Skeletal muscle tissue (tissue), 4 donors: ENCODE data around the gene STK10. TPM values are rescaled to one million over a fixed set of nuclear protein-coding genes. Genes with fewer than 3 reads are reported as not detected.

Experiments
- H3K27ac ChIP-seq: one replicate; pipeline ENCODE4 v1.7.0; 2013; ENCODE audit warnings: mild to moderate bottlenecking, low read depth, low read length, inconsistent platforms
- H3K27me3 ChIP-seq, 3 donors: one replicate each; pipeline ENCODE4 v1.7.0; 2013; ENCODE audit warnings: low read length in 3 of 3; ENCODE audit not compliant: control insufficient read depth in 3 of 3, insufficient read depth in 3 of 3
- H3K36me3 ChIP-seq, 3 donors: one replicate each; pipeline ENCODE4 v1.7.0; 2013; ENCODE audit warnings: low read length in 3 of 3; ENCODE audit not compliant: control insufficient read depth in 3 of 3, insufficient read depth in 3 of 3
- H3K4me1 ChIP-seq, 3 donors: one replicate each; pipeline ENCODE4 v1.7.0; 2013; ENCODE audit warnings: low read length in 3 of 3, mild to moderate bottlenecking in 3 of 3; ENCODE audit not compliant: control insufficient read depth in 3 of 3, insufficient read depth in 3 of 3
- H3K4me3 ChIP-seq, 3 donors: one replicate each; pipeline ENCODE4 v1.7.0; 2013; ENCODE audit warnings: low read length in 3 of 3
- H3K9ac ChIP-seq, 3 donors: one replicate each; pipeline ENCODE4 v1.7.0; 2013; ENCODE audit warnings: low read length in 3 of 3, mild to moderate bottlenecking in 3 of 3, moderate library complexity in 2 of 3, low read depth in 1 of 3
- H3K9me3 ChIP-seq, 3 donors: one replicate each; pipeline ENCODE4 v1.7.0; 2013; ENCODE audit warnings: low read length in 3 of 3; ENCODE audit not compliant: control insufficient read depth in 3 of 3
- total RNA-seq: library from RNA; depleted of rRNA; stranded (reverse); fragments of >200 nt; gene quantifications from one replicate; pipeline ENCODE4 v1.2.3, GENCODE V29; 2014
- donor health status: Osteomylitis.

STK10 gene
- total RNA-seq, 1 donor from 2014 or later: 12.0 TPM

DNA sequence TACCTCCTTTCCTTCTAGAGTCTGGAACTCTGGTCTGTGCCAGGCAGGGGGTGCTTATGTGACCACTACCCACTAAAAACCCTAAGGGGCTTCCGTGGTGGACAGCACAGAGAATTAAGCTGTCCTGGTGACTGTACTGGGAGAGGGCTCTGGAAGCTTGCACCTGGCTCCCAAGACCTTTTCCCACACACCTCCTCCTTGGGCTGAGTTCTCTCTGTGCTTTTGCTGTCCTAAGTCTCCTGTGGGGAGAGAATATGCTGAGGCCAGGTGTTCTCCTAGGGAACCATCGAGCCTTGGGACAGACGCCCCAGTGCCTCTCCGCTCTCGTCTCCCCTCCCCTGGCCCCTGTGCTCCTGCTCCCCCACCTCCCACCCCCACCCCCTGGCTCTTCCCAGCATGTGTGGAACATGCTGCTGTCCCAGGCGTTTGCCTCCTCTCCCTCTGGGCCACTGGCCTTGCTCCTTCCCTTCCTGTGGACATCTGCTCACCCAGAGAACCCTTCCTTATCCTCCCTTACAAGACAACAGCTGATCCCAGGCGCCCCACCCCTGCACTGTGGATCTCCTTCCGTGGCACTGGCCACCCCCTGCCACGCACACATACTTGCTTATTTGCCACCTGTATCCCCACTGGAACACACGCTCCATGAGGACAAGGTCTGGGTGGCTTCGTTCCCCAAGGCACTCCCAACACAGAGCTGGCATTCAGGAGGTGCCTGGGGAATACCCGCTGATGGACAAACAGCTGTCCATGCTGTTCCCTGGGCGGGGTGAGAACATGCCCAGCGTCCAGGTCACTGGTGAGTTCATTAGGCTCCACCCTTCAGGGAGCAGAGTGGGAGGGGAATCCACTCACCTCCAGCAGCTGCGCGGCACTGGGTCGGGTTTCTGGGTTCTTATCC, 83.0 kb downstream of the STK10 start:
- H3K9ac ChIP-seq: peak overlapping the region in 1 of 3 donors; percentile 25
- H3K4me3 ChIP-seq: no peak overlapping the region
- H3K27ac ChIP-seq: no peak overlapping the region
- no peaks in the 10 kb centered on the region for H3K27me3 ChIP-seq
- peaks cover 26 to 37% (median 28%) of the 10 kb centered on the region in 3 donors for H3K4me1 ChIP-seq
- peaks cover 4 to 8% (median 4%) of the 10 kb centered on the region in 3 donors for H3K36me3 ChIP-seq
- no peaks in the 10 kb centered on the region for H3K9me3 ChIP-seq

DNA sequence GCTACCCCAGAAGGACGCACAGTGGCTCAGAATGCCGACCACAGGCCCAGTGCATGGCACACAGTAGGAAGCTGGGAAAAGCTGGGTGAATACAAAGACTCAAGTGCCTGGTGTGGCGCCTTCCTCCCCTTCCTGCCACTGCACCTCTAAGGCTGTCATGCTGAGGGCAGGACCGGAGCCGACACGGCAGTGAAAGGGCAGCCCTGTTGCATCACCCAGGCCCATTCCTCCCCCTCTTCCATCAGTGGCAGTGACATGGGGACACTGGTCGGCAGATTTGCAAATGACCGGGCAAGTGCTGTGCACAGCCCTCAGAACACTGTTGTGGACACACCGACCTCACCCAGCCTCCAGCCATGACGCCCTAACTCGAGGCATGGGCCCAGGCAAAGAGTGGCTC, 84.0 kb downstream of the STK10 start:
- peaks cover 4 to 8% (median 4%) of the 10 kb centered on the region in 3 donors for H3K36me3 ChIP-seq

DNA sequence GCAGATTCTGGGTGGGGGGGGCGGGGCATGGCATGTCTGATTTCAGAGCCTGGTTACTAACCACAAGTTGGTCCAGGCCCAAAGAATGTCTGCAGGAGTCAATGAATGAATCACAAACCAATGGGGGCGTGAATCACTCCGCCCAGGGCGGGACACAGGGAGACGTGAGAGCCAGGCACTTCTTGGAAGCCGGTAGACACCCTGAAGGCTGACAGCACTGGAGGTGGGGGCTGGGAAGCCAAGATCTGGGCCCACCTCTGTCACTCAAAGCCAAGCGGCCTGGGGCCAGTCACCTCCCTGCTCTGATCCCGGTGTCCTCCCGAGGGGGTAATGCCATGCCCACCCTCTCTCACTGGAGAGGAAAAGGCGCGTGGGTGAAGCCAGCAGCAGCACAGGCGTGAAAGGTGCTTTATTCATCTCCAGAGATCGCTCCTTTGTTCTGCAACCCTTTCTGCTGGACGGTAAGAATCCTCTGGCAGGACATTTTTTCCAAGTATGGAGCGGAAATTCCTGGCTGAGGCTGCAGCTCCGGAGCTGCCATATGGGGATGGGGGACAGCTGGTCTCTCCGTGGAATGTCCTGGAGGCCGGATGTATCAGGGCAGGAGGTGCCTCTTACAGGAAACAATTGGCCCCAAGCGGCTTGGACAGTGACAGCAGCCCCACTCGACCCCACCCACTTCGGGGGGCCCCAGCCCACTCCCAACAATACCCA, 85.0 kb downstream of the STK10 start:
- Histone ChIP-seq H3K36me3 (peaks cover 4 to 8% (median 4%) of the 10 kb centered on the region in 3 donors), H3K4me3 (no peak overlapping the region), H3K27ac (peak overlapping the region; percentile 44), H3K9ac (no peak overlapping the region), H3K4me1 (peaks cover 26 to 37% (median 28%) of the 10 kb centered on the region in 3 donors), H3K9me3 (no peaks in the 10 kb centered on the region), H3K27me3 (no peaks in the 10 kb centered on the region)

More for the DNA sequence above, 84.0 kb downstream of the STK10 start:
- Histone ChIP-seq H3K4me1 (peaks cover 26 to 37% (median 28%) of the 10 kb centered on the region in 3 donors), H3K9ac (no peak overlapping the region), H3K4me3 (no peak overlapping the region), H3K27ac (peak overlapping the region; percentile 19), H3K9me3 (no peaks in the 10 kb centered on the region), H3K27me3 (no peaks in the 10 kb centered on the region)

DNA sequence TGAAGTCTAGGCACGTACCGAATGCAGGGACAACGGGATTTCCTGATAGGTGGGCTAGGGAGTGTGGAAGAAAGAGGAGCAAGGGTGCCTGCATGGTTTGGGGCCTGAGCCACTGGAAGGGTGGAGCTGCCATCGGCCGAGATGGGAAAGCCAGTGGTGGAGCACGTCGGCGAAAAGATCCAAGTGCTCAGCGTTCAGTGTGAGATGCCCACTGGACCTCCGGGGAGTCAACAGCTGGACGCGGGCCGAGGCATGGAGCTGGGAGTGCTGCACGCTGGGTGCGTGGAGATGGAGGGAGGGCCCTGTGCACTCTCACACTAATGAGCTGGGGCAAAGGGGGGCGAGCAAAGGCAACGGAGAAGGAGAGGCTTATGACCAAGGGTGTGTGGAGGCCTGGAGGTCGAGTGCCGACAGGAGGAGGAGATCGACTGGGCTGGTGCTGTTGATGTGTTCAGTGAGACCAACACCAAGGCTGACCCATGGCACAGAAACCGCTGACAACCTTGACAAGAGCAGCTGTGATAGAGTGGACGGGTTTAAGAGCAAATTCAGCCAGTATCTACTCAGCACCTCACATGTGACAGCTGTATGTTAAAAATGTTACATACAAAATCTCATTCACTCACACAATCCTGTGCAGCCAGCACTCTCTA, 85.7 kb downstream of the STK10 start:
- no peaks in the 10 kb centered on the region for H3K27me3 ChIP-seq
- H3K4me3 ChIP-seq: no peak overlapping the region
- H3K9ac ChIP-seq: no peak overlapping the region
- no peak overlapping the region for H3K27ac ChIP-seq
- H3K36me3 ChIP-seq: peaks cover 4 to 8% (median 4%) of the 10 kb centered on the region in 3 donors
- H3K4me1 ChIP-seq: peaks cover 21 to 32% (median 22%) of the 10 kb centered on the region in 3 donors
- no peaks in the 10 kb centered on the region for H3K9me3 ChIP-seq

DNA sequence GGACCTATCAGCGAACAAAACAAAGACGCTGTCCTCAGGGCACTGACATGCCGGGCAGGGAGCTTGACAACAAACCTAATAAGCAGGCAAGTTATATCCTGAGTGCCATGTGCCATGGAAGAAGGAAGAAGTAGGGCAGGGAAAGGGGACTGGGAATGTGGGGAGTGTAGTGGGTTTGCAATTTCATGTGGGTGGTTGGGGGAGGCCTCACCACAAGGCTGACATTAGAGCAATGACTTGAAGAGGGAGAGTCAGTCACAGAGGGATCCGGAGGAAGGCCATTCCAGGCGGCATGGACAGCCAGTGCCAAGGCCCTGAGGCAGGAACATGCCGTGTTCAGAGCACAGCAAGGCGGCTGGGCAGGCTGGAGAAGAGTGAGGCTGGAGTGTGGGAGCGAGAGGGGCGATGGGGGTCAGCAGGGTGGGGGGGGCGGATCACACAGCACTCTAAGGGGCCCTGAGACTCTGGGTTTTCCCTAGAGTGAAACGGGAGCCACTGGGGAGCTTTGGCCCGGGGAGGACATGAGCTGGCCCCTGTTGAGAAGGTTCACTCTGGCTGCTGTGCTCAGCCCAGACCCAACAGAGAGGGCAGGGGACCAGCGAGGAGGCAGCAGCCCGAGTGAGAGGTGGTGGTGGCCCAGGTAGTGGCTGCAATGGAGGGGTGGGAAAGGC, 86.3 kb downstream of the STK10 start:
- Histone ChIP-seq H3K4me1 (peaks cover 16 to 26% (median 17%) of the 10 kb centered on the region in 3 donors), H3K4me3 (no peak overlapping the region), H3K27me3 (no peaks in the 10 kb centered on the region), H3K36me3 (peaks cover 4 to 8% (median 4%) of the 10 kb centered on the region in 3 donors), H3K27ac (no peak overlapping the region), H3K9ac (no peak overlapping the region), H3K9me3 (no peaks in the 10 kb centered on the region)

DNA sequence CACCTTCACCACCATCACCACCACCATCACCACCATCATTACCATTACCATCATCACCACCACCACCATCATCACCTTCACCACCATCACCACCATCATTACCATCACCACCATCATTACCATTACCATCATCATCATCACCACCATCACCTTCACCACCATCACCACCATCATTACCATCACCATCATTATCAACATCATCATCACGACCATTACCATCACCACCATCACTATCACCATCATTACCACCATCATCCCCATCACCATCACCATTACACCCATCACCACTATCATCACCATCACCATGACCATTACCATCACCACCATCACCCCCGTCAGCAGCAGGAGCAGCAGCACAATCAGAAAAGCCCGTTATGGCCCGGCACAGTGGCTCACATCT, 89.1 kb downstream of the STK10 start:
- H3K4me1 ChIP-seq: peaks cover 11 to 15% (median 13%) of the 10 kb centered on the region in 3 donors
- H3K4me3 ChIP-seq: no peak overlapping the region
- H3K36me3 ChIP-seq: peaks cover 0 to 2% (median 1%) of the 10 kb centered on the region in 3 donors
- H3K27me3 ChIP-seq: no peaks in the 10 kb centered on the region
- no peak overlapping the region for H3K27ac ChIP-seq
- no peak overlapping the region for H3K9ac ChIP-seq
- no peaks in the 10 kb centered on the region for H3K9me3 ChIP-seq

DNA sequence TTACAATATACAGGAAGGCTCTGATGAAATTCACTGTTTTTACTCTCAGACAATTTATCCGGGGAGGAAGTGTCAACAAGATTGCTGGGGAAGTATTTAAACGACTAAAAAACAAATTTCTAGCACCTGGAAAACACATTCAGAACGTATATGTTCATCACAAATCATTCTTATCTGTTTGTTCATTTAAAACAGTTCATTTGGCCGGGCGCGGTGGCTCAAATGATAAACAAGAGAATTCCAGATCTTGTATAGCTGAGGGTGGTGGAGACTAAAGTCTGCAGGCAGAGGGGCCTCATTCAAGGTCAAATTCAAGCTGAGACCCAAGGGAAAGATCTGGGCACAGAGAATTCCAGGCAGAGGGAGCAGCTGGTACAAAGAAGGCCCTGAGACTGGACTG, 90.0 kb downstream of the STK10 start:
- H3K9me3 ChIP-seq: no peaks in the 10 kb centered on the region
- no peaks in the 10 kb centered on the region for H3K27me3 ChIP-seq
- no peak overlapping the region for H3K4me3 ChIP-seq
- H3K9ac ChIP-seq: no peak overlapping the region
- H3K27ac ChIP-seq: no peak overlapping the region
- H3K4me1 ChIP-seq: peaks cover 5 to 10% (median 8%) of the 10 kb centered on the region in 3 donors
- H3K36me3 ChIP-seq: peaks cover 0 to 5% (median 3%) of the 10 kb centered on the region in 3 donors

DNA sequence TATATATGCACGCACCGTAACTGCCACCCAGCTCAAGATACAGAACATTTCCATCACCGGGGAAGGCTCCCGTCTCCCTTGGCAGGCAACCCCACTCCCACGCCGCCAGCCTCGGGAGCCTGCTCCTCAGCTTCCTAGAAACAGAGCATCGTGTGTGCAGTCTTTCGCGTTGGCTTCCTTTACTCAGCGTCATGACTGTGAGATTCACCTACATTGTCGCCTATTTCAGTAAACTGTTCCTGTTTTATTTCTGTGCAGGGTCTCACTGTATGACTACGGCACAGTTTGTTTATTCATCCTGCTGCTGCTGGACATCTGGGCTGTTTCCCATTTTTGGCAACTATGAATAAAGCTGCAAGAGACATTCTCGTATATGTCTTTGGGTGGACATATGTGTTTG, 90.7 kb downstream of the STK10 start:
- H3K27ac ChIP-seq: no peak overlapping the region
- no peaks in the 10 kb centered on the region for H3K27me3 ChIP-seq
- H3K4me3 ChIP-seq: no peak overlapping the region
- H3K9ac ChIP-seq: no peak overlapping the region
- H3K9me3 ChIP-seq: no peaks in the 10 kb centered on the region
- H3K36me3 ChIP-seq: peaks cover under 1 to 5% (median 3%) of the 10 kb centered on the region in 3 donors
- peaks cover 3 to 4% (median 3%) of the 10 kb centered on the region in 3 donors for H3K4me1 ChIP-seq

DNA sequence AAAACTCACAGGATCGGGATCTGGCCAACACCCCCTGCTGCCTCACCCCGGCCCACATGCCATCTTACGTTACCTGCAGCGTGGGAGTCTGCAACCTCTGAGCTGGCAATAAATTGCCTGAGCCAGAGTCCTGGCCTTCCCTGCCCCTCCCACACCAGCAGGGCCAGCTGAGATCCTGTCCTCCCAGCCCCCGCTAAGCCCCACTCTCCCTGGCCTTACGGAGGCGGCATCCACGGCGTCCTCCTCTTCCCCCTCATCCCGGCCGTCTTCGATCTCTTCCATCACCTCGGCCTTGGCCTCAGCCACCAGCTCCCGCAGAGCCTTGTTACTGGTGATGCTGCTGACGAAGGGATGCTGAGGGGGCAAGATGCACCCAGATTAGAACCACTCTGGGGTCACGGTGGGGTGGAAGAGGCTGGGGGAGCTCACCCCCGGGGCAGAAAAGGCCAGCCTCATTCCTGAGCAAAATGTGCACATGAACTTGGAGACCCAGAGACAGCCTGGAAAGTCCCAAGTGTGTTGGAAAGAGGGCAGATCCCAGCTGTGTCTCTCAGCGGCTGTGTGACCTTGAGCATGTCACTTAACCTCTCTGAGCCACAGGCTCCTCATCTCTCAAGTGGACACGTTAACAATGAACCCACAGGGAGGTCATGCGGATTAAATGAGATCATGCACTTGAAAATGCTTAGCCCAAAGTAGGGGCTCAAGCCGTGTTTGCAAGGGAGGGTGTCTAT, 91.7 kb downstream of the STK10 start:
- no peaks in the 10 kb centered on the region for H3K27me3 ChIP-seq
- H3K4me1 ChIP-seq: peaks cover 0 to 3% (median 2%) of the 10 kb centered on the region in 3 donors
- no peak overlapping the region for H3K27ac ChIP-seq
- H3K4me3 ChIP-seq: no peak overlapping the region
- peaks cover 3 to 7% (median 3%) of the 10 kb centered on the region in 3 donors for H3K36me3 ChIP-seq
- H3K9me3 ChIP-seq: no peaks in the 10 kb centered on the region
- H3K9ac ChIP-seq: no peak overlapping the region
